ENCODE results near the gene ZNF620.

- TF ChIP-seq FOXK2 (IDR thresholded peaks at IDR 0.05) (no peak), ARNT (IDR thresholded peaks at IDR 0.05) (no peak), FOXM1 (IDR thresholded peaks at IDR 0.05; ENCODE audit: borderline replicate concordance) (no peak), TARDBP (IDR thresholded peaks at IDR 0.05) (no peak), SP1 (IDR thresholded peaks at IDR 0.05) (no peak), ZNF384 (IDR thresholded peaks at IDR 0.05) (no peak), ELF4 (IDR thresholded peaks at IDR 0.05) (no peak), PKNOX1 (IDR thresholded peaks at IDR 0.05) (no peak), L3MBTL2 (conservative IDR thresholded peaks at IDR 0.05) (no peak), FOXA1 (IDR thresholded peaks at IDR 0.05) (no peak), SUZ12 (IDR thresholded peaks at IDR 0.05) (no peak), NFRKB (IDR thresholded peaks at IDR 0.05) (no peak)
These were observed 1.0 kb upstream of the ZNF620 start for GRCh38 chr3:40504636-40505430.
